Stimulated activated CD8-positive, alpha-beta memory T cell treated with anti-CD3 and anti-CD28 coated beads, Interleukin-4, amount 100 ng/mL, for 1 hour (primary cell): ENCODE data around the gene AARSD1.
"Not testable (repeated sequence)": the region's sequence is repeated elsewhere in the genome, so short reads cannot be mapped to it uniquely, and the experiment has no call there.

Experiments used
- DNase-seq, 2 donors: peaks; one replicate each; pipeline ENCODE4 v3.0.0-alpha.2; 2020; ENCODE audit warnings: low read depth in 2 of 2, low spot score in 1 of 2

AARSD1 gene, protein sequence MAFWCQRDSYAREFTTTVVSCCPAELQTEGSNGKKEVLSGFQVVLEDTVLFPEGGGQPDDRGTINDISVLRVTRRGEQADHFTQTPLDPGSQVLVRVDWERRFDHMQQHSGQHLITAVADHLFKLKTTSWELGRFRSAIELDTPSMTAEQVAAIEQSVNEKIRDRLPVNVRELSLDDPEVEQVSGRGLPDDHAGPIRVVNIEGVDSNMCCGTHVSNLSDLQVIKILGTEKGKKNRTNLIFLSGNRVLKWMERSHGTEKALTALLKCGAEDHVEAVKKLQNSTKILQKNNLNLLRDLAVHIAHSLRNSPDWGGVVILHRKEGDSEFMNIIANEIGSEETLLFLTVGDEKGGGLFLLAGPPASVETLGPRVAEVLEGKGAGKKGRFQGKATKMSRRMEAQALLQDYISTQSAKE

DNA sequence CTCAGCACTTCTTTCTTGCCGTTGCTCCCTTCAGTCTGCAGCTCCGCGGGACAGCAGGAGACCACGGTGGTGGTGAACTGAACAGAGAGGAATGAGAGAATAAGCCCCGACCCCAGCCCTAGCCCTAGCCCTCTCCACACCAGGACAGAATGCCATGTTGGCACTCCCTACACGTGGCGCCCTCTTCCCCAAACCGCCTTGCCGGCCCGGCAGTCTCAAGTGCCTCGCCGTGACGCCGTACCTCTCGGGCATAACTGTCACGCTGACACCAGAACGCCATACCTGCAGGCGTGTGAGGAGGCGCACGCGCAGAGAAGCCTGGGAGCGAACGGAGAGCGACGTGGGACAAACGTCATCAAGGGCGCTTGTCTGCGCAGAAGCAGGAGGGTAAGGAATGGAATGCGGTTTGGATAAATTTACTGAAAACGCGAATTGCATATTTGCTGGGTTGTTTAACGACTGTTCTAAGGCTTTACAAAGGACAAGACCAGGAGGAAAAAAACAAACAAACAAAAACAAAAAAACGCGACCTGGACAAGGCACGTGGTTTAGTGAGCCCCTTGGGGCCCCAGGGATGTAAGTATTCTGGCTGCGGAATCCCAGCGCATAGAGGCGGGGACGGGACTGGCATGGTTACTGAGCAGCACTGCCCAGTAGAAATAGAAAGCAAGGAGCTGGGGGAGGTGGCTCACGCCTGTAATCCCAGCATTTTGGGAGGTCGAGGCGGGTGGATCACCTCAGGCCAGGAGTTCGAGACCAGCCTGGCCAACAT is at the start of gene AARSD1:
Gene AARSD1, minus strand, starts transcription at position 294 of the 772 bp plus-strand sequence. Its CDS starts 14 bp downstream, at position 280.
- peak; percentile 73 to 77 for DNase-seq

DNA sequence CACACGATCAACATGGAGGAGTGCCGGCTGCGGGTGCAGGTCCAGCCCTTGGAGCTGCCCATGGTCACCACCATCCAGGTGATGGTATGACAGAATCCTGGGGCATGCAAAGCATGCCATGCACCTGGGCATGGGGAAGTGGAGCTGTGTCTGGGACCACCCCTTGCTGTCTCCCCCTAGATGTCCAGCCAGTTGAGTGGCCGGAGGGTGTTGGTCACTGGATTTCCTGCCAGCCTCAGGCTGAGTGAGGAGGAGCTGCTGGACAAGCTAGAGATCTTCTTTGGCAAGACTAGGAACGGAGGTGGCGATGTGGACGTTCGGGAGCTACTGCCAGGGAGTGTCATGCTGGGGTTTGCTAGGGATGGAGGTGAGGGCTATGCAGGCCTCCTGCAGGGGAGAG is 49.0 kb upstream of the AARSD1 start:
- no peak for DNase-seq

DNA sequence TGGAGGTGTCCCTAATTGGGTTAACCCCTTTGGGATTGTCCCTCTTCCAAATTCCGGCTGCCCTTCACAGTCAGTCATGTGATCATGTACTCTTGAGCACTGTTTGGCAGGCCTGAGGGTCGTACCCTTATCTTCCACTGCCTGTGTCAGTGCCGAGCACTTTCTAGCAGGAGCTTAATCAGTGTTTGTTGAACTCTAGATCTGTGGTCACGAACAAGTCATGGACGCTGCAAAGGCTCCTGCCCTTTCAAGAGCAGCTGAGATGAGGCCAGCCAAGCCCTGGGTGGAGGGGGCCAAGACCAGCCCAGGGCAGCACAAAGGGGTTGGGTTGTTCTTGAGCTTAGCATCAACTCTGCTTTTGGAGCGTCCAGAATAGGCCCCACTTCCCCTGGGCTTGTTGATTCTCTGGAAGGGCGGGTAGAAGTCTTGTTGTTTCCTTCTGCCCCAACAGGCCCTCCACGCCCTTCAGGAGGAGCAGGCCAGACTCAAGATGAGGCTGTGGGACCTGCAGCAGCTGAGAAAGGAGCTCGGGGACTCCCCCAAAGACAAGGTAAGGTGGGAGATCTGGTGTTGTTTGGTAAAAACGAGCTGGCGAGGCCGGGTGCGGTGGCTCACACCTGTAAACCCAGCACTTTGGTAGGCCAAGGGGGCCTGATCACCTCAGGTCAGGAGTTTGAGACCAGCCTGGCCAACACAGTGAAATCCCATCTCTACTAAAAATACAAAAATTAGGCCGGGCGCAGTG is 47.6 kb upstream of the AARSD1 start:
- DNase-seq = no peak

DNA sequence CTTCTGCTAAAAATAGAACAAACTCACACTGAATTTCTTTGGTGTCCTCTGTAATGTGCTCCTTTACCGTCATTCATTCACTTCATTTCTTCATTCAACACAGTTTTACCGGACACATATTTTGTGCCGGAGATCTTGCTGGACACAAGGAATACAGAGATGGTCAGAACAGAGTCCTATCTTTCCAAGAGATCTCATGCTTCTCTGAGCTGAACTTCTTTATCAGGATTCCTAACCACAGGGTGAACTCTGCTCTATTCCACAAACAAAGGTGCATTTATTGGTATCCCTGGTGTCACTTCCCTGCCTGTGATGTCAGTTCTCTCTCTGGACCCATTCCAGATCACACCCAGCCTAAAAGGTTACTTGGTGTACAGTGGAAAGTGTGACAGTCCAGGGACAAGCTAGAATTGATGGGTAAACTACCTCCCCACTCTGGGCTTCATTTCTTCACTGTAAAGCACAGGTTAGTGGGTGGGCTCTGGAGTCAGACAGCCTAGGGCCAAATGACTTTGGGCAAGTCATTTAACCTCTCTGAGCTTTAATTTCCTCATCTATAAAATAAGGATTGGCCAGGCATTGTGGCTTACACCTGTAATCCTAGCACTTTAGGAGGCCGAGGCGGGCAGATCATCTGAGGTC is 46.5 kb upstream of the AARSD1 start:
- DNase-seq = no peak

DNA sequence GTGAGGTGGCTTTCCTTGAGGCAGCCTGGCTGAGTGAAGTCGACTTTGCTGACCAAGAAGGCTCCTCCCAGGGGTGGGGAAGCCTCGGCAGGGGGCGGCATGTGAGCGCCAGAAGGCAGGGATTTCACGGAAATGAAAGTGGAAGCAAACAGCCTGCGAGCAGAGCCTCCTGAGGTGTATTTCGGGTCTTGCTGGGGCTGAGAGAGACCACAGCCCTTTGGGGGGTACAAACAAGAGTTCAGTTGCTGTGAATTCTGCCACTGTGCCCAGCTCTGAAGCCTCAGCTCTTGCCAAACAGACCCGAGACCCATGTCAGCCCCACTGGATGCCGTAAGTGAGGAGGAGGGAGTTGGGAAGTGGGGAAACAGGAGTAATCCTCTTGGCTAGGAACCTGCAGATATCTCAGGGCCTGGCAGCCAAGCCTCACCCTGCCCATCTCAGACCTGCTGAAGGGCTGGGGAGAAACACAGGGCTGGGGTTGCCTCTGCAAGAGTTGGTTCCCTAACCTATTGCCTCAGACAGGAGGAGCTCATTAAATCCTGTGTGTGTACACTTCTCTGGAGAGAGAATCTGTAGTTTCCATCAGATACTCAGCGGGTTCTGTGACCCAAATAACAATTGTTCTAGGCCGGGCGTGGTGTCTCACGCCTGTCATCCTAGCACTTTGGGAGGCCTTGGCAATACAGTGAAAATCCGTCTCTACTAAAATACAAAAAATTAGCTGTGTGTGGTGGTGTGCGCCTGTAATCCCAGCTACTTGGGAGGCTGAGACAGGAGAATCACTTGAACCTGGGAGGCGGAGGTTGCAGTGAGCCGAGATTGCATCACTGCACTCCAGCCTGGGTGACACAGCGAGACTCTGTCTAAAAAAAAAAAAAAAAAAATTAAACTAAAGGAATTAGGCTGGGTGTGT is 42.6 kb upstream of the AARSD1 start, which contains the start of gene IFI35:
Gene IFI35, plus strand, starts transcription at position 146 of the 913 bp plus-strand sequence. Its CDS starts 164 bp downstream, at position 310.
- DNase-seq = peak; percentile 53 to 77

DNA sequence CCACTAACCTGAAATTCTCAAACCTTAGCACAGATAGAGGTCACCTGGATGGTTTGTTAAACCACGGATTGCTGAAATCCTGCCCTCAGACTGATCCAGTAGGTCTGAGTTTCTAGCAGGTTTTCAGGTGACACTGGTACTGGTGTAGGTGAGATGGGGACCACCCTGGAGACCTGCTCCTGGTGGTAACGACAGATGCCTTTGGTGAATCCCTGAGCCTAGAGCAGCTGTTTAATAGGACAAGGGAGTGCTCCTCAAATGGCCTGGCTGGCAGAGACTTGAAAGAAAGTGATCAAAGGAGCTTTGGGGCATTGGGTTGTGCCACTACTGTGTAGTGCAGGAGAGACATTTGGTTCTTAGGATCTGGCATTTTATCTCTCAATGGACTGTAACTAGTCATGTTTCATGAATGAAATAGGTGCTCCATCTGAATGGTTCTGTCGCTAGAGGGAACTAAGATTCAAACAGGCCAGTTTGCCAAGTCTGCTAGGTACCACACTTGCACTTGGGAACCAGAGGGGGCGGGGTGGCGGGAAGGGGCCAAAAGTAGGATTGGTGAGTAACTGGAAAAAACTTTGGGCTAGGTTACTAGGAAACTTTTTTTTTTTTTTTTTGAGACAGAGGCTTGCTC is 39.4 kb upstream of the AARSD1 start:
- DNase-seq = no peak

DNA sequence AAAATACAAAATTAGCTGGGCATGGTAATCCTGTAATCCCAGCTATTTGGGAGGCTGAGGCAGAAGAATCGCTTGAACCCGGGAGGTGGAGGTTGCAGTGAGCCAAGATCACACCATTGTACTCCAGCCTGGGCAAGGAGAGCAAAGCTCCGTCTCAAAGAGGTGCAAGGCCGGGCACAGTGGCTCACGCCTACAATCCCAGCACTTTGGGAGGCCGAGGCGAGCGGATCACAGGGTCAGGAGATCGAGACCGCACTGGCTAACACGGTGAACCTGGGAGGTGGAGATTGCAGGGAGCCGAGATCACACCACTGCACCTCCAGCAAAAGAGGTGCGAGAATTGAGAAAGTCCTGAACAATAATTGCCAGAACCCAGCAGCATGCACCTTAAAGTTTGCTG is 36.6 kb upstream of the AARSD1 start:
- DNase-seq = not testable (repeated sequence)

DNA sequence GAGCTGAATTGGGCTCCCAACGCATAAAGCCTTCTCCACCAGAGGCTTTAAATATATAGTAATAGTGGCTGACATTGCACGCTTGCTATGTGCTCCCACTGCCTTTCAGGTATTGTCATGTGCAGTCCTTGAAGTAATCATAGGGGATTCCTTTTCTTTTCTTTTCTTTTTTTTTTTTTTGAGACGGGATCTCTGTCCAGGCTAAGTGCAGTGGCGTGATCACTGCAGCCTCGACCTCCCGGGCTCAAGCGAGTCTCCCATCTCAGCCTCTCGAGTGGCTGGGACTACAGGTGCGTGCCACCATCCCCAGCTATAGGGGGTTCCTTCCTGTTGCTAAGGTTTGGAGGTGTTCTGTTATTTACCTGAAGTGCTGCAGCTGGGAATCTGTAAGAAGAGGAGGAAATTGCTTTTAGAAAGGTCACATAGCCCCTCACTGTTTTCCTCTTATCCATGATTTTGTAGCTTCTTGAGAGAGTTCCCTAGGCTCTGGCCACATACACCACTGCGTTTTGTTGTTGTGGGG is 34.8 kb upstream of the AARSD1 start:
- no peak for DNase-seq

DNA sequence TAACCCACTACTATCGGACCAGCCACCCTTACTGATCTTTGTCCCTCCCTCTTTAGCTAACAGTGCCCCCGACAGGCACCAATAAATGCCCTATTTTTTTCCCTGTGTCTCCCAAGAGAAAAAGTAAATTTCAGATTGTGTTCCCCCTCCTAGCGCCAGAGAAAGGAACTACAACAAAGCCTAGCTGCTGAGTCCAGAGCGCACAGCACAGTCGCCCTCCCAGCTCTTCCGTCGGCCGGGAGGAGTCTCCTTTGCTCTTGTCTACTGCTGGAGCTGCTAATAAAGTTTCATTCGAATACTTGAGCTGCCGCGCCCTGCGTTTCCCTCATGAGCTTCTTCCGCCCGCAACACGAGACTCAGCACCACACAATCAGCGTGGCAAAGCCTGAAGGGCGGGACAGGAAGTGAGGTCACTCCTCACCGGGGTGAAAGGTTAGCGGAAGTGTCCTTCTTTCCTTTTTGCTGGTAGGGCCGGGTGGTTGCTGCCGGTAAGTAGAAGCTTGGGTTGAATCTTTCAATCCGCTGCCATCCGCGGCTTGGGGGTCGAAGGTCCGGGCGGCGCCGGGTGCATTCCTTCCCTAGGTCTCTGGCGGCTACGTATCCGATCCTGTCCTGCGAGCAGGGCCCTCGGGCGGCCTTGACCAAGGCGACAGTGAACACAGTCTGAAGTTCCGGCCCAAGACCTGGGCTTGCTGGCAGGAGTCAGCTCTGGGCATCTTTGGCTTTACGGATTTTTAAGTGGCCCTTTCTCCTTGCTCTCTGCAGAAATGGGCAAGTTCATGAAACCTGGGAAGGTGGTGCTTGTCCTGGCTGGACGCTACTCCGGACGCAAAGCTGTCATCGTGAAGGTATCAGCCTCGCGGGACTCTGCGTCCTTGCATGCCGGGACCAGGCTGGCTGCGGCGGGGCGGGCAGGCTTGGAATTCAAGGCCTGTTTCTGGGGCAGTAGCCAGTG is 34.0 kb upstream of the AARSD1 start, which contains the start of gene RPL27:
Gene RPL27, plus strand, starts transcription at position 436 of the 955 bp plus-strand sequence. Its CDS starts 332 bp downstream, at position 768.
- peak; percentile 93 to 95 for DNase-seq

DNA sequence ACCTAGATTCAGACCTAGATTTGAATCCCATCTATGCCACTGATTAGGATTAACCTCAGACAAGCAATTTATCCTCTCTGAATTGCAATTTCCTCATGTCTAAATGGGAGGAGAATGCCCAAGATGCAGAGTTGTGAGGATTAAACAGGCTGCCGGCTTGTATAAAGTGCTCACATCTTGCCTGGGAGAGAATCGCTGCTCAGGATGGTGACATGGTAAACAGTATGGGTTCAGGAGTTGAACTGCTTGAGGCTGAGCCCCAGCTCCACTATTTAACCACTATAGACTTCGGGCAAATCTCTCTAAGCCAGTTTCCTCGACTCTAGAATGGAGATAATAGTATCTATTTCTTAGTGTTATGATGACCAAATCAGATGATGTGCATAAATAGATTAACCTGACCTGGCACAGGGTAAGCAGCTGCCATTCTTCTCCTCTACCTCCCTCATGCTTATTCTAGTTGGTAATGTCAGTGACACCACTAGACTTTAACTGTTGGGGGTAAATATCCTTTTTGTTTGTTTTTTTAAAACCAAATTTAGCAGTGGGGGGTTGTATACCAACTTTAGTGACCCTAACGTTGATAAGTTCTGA is 33.2 kb upstream of the AARSD1 start:
- no peak for DNase-seq

DNA sequence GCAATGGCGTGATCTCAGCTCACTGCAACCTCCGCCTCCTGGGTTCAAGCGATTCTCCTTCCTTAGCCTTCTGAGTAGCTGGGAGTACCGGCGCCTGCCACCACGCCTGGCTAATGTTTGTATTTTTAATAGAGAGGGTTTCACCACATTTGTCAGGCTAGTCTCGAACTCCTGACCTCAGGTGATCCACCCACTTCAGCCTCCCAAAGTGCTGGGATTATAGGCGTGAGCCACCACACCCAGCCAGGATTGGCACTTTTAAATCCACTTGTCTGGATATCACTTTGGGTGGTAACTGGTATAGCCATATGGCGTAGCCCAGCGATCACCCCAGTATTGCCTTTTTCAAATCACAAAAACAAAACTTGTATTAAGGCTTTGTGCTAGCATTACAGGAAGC is 29.7 kb upstream of the AARSD1 start:
- DNase-seq = not testable (repeated sequence)

DNA sequence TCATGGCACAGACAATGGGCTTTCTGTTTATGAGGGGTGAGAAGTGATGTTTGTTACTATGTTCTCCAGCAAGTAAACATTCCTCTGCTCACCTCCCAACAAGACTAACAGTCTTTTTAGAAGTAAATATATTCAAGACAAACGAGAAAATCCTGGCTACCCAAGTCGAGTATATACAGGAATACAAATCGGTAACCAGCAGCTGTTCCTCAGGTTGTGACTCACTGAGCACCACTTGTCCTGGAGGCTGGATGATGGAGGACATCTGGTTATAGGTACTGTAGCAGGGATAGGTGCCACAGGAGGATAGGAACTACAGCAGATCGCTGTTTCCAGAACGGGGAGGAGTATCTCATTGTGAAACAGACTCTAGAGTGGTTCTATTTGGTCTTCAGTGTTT is 28.6 kb upstream of the AARSD1 start:
- no peak for DNase-seq

DNA sequence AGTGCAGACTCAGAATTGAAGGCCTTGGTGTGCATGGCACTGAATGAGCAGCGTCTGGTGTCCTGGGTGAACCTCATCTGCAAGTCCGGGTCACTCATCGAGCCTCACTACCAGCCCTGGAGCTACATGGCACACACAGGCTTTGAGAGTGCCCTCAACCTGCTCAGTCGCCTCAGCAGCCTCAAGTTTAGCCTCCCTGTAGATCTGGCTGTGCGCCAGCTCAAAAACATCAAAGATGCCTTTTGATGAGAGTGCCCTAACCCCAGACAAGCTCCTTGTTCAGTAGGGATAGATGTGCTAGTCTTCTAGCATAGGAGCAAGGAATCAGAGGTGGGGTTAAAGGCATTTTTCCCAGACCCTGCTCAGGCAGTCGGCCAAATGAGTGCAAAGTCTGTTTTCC is 27.2 kb upstream of the AARSD1 start:
- no peak for DNase-seq

DNA sequence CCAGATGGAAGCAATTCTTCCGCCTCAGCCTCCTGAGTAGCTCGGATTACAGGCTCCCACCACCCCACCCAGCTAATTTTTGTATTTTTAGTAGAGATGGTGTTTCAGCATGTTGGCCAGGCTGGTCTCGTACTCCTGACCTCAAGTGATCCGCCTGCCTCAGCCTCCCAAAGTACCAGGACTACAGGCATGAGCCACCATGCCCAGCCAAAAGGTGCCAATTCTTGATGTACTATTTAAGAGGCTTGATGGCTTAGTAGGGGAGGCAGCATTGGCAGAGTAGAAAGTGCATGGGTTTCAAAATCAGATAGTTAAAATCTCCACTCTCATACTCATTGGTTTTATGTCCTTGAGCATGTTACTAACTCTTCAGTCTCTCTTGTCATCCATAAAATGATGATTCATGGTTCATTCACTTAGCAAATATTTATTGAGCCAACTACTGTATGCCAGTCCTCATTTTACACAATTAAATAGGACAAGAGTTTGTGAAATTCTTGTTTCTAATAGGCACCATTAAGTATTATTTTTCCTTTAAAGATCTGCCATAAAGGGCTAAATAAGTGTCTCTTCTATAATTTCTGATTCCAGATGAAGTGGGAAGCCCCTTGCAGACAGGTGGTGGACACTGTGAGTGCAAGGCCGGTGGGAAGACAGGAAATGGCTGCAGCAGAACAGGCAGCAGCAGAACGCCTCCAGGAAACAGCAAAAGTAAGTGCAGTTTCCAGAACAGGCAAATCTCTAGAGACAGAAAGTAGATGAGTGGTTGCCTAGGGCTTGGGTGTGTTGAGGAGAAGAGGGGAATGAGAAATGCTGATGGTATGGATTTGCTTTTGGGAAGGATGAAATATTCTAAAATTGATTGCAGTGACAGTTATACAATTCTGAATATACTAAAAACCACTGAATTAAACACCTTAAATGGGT is 25.7 kb upstream of the AARSD1 start:
- DNase-seq = no peak

DNA sequence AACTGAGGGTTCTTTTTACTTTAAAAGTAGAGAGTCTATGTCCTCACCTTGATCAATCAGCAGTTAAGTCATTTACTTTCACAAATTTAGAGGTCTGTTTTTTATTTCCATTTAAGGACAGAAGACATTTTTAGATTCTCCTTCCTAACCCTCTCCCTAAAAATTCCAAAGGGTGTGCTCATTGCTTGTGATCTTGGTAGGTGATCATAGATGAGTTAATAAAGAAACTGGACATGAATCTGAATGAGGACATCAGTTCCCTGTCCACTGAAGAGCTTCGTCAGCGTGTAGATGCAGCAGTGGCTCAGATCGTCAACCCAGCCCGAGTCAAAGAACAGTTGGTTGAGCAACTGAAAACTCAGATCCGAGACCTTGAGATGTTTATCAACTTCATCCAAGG is 24.9 kb upstream of the AARSD1 start:
- DNase-seq = no peak

DNA sequence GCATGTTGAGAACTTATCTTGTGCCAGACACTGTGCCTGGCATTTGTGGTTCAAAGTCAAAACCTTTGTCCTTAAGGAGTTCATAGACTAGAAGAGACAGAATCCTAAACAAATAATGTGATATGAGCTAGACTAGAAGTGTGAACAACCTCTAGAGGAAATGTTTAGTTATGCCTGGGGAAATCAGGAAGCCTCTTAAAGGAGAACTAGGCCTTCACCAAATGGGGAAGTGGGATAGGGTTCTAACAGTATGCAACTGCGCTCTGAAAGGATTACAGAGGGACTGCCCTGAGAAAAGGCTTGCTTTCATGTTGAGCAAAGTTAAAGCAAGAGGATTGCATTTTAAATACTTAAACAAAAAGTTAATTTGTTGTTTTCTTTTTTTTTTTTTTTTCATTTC is 21.0 kb upstream of the AARSD1 start:
- no peak for DNase-seq

DNA sequence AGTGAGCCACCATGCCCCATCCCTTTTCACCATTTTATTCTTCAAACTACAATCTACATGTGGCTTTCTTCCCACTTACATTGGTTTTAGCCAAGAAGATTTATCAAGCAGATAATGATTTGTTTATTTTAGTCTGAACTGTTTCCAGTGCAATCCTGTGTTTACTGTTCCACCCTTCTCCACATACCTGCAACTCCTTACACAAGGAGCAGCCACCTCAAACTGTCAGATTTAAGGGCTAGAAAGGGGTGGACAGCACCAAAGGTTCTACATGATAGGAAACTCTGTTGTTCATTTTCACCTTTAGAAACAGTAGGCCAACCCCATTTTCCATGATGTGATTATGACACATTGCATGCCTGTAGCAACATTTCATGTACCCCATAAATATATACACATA is 18.0 kb upstream of the AARSD1 start:
- DNase-seq = no peak
